ENCODE results near the gene KSR1.

DNA sequence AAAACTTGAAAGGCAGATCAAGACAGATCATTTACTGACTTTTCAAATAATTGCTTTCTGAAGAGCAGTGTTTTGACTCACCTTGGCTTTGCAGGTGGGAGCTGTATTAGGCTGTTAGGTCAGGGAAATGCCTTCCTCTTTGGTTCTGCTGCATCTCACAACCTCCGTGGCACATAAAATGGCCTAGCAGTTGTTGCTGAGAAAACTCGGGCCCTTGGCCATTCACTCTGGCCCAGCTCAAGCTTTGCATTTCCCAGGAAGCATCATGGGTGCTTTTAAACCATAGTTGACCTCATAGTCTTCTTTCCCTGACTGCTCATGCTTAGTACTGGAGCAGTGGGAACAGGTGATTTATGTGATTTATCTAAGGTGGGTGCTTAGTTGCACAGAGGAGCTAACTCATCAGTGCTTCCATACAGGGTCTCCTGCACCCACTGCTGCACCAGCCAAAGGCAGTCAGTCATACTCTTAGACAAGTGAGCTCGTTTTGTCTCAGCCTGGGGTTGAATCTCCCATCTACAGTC is 83.6 kb downstream of the KSR1 start:
- no peak for TF ChIP-seq POLR2A (IDR thresholded peaks at IDR 0.05)
- TF ChIP-seq, protein P1, sequence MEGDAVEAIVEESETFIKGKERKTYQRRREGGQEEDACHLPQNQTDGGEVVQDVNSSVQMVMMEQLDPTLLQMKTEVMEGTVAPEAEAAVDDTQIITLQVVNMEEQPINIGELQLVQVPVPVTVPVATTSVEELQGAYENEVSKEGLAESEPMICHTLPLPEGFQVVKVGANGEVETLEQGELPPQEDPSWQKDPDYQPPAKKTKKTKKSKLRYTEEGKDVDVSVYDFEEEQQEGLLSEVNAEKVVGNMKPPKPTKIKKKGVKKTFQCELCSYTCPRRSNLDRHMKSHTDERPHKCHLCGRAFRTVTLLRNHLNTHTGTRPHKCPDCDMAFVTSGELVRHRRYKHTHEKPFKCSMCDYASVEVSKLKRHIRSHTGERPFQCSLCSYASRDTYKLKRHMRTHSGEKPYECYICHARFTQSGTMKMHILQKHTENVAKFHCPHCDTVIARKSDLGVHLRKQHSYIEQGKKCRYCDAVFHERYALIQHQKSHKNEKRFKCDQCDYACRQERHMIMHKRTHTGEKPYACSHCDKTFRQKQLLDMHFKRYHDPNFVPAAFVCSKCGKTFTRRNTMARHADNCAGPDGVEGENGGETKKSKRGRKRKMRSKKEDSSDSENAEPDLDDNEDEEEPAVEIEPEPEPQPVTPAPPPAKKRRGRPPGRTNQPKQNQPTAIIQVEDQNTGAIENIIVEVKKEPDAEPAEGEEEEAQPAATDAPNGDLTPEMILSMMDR (IDR thresholded peaks at IDR 0.05): no peak
